GM03348 (cell line): Measurements from ENCODE around the gene HDHD5.

ENCODE experiments used
- DNase-seq: peaks from one replicate; pipeline ENCODE4 v3.0.0; 2012; ENCODE audit warnings: low spot score

The HDHD5 gene

DNA sequence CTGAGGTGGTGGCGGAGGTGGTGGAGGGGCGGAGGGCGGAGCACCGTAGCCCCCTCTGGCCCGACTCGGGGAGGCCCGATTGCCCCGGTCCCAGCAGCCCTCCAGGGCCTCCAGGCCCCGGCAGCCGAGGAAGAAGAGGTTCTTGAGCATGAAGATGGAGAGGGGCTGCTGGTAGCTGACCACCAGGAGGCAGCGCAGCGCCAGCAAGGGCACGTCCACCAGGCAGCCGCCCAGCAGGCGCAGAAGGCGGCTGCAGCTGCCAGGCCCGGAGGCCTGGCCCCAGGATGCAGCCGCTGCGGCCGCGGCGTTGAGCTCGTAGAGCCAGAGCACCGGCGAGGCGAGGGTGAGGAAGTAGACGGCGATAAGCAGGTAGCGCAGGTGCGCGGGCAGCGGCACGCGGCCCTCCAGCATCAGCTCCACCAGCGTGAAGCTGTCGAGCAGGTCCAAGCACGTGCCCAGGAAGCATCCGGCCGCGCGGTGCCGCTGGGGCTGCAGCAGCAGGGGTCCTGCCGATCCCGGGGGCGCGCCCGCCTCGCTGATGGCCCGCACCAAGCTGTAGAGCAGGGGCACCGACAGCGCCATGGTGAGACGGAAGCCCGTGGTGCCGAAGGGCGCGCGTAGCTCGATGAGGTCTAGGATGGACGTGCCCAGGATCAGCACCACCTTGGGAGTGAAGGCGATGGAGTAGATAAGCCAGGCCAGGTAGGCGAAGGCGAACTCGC is 39.4 kb downstream of the HDHD5 start:
- DNase-seq = no peak

- no peak for DNase-seq
Observed at GRCh38 chr22:17118342-17118741, 40.7 kb downstream of the HDHD5 start.

DNA sequence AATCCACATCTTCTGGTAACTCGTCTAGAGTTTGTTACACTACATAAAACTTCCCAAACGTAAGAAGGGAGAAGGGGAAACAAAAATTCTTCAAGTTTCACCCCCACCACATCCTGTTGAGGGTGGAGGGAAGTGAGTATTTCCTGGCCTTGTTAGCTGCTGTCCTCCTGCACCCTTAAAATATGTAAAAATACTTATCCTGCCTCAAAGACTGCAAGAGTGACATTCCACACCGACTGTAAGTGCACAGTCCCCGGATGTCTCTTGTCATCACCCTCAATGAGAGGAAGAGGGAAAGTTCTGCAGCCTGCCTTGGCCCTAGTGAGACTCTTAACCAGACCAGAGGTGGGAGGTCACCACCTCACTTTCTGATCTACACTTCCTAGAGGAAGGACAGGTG is 41.2 kb downstream of the HDHD5 start:
- no peak for DNase-seq

GRCh38 chr22:17117400-17117799 is 41.7 kb downstream of the HDHD5 start:
- DNase-seq = no peak

DNA sequence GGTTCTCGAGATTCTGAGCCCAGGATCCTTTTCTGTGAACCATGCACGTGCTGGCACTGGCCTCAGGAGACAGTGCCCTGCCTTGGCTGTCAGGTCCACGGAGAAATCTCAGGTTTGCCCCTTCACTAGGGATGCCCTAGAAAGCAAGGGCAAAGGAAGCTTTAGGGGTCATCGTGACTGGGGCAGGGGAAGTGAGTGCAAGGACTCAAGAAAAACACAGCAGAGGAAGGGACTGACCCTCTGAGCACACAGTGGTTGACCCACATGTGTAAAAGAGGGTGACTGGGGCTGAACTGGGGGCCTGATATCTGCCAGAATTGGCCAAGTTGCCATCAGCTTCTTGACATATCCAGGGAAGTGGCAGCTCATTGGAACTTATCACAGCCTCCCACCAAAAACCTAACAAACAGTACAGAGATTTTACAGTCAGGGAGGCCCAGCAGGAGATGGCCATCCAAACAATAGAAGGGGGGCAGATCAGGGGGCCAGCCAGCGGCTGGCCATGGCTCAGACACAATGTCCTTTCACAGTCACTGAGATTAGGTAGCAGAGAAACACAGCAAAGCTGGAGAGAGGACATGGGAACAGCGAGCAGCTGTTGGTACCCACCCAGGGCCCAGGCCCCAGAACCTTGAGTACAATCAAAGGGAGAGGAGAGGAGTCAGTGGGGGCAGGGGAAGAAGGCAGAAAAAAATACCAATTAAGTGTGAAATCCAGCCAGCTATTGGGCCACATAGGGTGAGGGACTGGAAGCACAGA is 42.3 kb downstream of the HDHD5 start:
- DNase-seq = no peak

- DNase-seq = no peak
Observed at GRCh38 chr22:17115945-17116565, 43.0 kb downstream of the HDHD5 start.

DNA sequence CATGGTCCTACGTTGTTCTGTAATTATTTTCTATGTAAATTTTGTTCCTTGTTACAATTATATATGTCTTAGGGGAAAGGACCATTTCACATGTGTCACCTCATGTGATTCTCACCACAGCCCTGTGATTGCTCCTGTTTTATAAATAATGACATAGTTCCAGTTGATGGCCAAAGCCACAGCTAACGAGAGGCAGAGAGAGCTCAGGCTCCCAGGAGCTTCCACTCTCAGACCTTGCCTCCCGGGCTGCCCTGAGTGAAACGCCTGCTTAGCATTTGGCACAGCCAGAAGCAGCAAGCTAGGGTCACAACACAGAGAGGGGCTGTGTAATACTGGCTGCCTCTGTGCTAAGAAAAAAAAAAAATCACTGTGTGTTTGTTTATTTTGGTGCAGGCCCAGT is 43.8 kb downstream of the HDHD5 start:
- no peak for DNase-seq

GRCh38 chr22:17114898-17115235 is 44.2 kb downstream of the HDHD5 start:
- no peak for DNase-seq

- DNase-seq = no peak
Observed at GRCh38 chr22:17114173-17114897, 44.7 kb downstream of the HDHD5 start.

- DNase-seq = no peak
Observed at GRCh38 chr22:17113600-17113999, 45.5 kb downstream of the HDHD5 start.

DNA sequence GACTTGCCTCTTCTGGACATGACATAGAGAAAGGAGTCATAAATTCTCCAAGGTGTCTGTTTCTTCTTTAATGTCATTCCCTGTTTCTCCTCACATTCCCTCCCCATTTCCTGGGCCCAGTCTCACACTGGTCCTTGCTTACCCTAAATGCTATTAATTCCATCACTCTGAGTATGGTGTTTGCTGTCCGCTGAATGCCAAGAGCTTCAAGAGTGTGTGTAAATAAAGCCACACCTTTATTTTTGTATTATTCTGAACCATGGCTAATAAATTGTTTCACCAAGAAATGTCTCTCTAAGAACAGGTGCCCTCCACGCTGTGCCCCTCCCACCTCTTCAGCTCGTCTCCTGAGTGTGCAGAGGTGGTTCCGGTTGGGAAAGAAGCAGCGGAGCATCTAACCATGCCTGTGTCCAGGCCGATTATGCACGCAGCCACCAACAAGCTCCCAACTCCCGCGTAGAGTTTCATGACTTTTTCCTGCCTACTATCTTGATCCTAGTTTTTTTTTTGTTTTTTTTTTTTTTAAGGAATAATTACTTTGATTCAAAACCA is 46.5 kb downstream of the HDHD5 start:
- DNase-seq = no peak

- no peak for DNase-seq
Observed at GRCh38 chr22:17110791-17111550, 48.1 kb downstream of the HDHD5 start.

DNA sequence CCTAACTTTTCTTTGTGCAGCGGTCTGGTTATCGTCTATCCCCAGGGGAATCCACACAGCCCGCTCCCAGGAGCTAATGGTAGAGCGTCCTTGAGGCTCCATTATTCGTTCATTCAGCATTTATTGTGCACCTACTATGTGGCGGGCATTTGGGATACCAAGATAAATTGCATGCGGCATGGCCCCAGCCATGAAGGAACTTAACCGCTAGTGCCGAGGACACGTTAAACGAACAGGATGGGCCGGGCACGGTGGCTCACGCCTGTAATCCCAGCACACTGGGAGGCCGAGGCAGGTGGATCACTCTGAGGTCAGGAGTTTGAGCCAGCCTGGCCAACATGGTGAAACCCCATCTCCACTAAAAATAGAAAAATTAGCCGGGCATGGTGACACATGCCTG is 49.1 kb downstream of the HDHD5 start:
- DNase-seq = no peak

DNA sequence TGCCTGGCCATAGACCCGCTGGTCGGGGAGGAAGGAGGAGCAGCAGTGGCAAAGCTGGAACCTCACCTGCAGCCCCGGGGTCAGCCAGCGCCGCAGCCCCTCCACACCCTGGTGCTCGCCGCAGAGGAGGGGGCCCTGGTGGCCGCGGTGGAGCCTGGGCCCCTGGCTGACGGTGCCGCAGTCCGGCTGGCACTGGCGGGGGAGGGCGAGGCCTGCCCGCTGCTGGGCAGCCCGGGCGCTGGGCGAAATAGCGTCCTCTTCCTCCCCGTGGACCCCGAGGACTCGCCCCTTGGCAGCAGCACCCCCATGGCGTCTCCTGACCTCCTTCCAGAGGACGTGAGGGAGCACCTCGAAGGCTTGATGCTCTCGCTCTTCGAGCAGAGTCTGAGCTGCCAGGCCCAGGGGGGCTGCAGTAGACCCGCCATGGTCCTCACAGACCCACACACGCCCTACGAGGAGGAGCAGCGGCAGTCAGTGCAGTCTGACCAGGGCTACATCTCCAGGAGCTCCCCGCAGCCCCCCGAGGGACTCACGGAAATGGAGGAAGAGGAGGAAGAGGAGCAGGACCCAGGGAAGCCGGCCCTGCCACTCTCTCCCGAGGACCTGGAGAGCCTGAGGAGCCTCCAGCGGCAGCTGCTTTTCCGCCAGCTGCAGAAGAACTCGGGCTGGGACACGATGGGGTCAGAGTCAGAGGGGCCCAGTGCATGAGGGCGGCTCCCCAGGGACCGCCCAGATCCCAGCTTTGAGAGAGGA is 49.8 kb downstream of the HDHD5 start:
- no peak for DNase-seq

GRCh38 chr22:17108256-17109112 is 50.6 kb downstream of the HDHD5 start:
- no peak for DNase-seq

GRCh38 chr22:17107547-17107810 is 51.6 kb downstream of the HDHD5 start:
- DNase-seq = no peak

DNA sequence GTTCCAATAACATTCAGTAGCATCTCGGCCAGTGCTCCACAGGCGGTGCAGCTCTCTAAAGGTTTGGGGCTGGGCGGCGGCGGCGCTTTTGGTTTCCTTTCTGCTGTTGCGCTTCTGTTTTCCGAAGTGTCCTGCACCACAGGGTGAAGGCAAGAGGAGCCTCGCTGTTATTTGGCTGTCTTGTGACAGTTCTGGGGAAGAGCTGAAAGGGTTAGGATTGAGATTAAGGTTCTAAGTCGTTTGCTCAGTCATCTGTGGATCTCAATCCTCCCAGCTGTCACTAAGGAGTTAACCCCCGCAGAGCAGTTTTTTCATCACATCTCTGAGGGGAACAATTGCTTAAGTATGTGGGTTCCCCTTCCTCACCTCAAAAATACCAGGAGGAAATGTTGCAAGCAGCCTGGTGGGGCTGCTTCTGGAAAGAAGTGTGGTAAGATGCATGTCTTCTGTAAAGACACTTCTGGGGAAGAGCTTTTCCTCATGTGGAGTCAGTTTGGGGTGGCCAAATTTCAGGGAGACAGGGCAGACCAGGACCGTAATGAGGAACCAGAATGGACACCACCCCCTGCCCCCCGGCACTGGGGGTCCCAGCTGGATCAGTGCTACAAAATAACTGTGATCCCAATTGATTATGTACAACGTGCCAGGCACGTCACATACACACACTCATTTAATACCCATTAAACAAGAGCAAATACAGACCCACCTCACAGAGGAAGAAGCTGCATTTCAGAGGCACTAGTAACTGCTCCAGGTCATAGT is 52.1 kb downstream of the HDHD5 start:
- DNase-seq = no peak

- DNase-seq = no peak
Observed at GRCh38 chr22:17106161-17106784, 52.8 kb downstream of the HDHD5 start.
